ENCODE results near the gene CAP2. TPM values are rescaled to one million over a fixed set of nuclear protein-coding genes. Genes with fewer than 3 reads are reported as not detected.

CAP2 gene
- total RNA-seq, 1 experiment from 2014 or later: 44.1 TPM

DNA sequence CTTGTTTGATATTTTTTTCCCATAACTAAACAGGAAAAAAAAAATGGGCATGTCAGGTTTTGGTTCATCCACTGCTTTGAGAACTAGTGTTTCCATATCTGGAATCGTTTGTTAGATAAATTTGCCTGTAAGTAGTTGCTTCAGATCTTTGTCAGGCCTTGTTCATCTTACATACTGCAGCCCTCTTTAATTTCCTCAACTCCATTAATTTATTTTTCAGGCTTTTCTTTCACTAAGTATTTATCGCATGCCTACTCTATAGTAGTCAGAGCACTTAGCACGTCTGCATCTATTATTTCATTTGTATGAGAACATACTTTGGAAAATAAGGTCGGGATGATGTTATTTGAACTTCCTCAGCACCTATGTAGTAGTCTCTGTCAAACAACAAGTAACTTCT, 80.9 kb downstream of the CAP2 start:
- no peak for DNase-seq (ENCODE audit: low read depth)

DNA sequence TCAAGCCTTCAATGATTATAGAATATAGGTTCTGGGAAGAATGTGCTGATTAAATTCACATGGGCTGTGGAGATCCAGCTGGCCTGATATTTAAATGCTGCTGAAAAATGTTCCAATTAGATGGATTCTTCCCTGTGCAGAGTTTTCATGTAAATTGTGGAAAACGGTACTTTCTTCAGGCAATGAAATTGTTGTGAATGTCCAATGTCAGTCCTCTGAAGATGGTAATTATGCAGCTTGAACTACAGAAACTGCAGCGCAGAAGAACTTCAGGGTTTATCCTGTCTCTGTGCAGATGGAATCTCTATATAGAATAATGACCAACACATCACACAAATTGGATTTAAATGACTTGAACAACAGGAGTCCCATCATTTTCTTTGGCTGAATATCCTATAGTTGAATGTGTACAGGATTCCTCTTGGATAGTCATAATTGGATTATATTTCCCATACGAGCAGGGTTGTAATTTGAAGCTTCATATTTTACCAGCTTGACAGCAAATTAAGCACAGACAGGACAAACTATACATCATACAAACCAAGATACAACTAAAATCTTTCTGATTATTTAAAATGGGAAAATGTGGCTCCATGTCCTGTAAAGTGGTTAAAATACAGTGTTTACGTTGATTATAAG, 82.3 kb downstream of the CAP2 start:
- no peak for DNase-seq (ENCODE audit: low read depth)

DNA sequence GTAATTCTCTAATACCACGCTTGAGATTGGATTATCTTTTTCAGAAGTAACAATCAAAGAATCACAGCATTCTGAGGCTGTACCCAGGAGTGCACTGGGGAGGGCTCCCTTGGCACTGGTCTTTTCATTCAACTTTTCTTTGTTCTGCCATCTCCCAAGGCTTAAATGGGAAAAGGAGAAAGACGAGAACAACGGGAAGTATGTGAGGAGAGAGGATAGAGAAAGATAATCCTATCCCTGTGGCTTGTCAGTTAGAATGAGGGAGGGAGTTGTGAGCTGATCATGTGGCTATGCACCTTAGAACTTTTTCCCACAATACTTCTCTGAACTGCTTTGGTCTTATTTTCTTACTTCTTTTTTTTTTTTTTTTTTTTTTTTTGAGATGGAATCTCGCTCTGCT, 83.1 kb downstream of the CAP2 start:
- DNase-seq (ENCODE audit: low read depth): no peak

DNA sequence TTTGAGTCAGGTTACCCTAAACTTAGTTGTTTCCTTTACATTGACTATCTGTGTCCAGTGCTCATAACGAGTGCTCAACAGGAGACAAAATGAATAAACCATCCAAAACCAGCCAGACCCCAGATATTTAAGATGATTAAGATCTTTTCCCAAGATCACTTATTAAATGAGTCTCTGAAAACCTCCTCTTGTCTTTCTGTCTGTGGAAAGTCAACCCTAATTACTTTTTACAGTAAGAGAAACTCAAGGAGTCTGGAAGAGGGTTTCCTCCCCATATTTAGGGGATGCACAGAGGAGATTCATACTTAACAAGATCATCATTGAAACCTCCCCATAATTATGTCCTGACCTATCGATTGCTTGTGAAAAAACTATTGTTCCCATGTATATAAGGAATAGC, 84.0 kb downstream of the CAP2 start:
- DNase-seq (ENCODE audit: low read depth): no peak

DNA sequence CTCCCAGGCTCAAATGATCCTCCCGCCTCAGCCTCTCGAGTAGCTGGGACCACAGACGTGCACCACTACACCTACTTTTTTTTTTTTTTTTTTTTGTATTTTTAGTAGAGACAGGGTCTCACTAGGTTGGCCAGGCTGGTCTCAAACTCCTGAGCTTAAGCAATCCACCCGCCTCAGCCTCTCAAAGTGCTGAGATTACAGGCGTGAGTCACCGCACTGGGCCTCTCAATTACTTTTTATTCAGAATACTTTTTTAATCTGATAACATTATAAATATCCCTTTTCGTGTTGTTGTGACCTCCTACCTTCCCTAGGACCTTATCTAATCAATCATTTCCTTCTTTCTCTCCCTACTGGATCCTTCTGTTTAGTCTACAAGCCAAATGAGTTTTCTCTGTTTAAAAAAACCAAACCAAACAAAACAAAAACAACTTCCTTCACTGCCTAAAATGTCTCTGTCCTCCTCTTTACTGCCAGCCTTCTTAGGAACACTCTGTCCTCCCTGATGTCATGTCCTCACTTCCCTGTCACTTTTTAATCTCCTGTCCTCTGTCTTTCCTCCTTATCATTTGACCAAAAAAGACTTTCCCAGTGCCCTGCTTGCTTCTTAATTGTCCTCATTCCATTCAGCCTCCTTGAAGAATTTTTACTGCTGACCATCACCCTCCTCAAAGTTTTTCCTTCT, 85.0 kb downstream of the CAP2 start:
- DNase-seq (ENCODE audit: low read depth): no peak

DNA sequence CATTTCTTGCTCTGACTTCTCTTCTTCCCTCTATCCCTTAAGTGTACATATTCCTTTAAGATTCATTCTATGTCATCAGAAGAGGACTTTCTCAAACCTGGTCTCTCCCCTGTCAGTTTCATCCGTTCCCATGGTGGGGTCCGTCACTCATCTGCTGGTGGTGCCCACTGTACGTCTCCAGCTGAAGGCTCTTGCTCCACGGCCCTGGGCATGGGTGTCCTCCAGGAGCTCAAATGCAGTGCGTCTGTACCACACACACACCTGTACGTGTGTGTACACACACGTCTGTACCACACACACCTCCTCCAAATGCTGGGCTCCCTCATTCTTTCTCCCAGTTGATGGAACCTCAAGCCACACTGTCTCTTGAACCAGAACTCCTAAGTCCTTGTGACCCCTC, 85.6 kb downstream of the CAP2 start:
- no peak for DNase-seq (ENCODE audit: low read depth)

DNA sequence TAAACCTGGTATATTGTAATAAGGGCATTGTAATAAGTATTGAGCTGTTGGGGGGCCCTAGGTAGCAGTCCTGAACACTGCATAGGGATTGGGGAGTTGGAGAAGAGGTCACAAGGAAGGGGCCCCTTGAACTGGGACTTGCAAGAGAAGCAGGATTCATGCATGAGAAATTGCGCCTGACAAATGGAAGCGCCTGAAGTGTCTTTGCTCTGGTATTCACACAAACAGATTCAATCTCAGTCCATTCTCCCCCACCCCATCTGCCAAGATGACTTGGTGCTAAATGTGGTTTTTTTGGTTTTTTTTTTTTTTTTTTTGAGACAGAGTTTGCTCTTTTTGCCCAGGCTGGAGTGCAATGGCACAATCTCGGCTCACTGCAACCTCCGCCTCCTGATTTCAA, 87.1 kb downstream of the CAP2 start:
- no peak for DNase-seq (ENCODE audit: low read depth)

DNA sequence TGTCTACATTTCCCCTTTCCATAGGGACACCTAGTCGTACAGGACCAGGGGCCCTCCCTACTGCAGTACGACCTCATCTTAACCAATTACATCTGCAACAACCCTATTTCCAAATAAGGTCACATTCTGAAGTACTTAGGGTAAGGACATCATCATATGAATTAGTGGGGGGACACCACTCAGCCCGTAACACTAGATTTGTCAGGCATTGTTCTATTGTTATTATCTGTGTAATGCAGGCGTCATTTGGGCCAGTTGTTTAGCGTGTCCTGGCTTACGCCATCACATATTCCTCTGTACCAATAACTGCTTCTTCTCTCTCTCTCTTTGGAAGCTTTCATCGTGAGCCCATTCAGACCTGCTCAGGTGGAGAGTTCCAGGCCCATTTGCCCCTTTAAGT, 89.3 kb downstream of the CAP2 start:
- DNase-seq (ENCODE audit: low read depth): no peak

DNA sequence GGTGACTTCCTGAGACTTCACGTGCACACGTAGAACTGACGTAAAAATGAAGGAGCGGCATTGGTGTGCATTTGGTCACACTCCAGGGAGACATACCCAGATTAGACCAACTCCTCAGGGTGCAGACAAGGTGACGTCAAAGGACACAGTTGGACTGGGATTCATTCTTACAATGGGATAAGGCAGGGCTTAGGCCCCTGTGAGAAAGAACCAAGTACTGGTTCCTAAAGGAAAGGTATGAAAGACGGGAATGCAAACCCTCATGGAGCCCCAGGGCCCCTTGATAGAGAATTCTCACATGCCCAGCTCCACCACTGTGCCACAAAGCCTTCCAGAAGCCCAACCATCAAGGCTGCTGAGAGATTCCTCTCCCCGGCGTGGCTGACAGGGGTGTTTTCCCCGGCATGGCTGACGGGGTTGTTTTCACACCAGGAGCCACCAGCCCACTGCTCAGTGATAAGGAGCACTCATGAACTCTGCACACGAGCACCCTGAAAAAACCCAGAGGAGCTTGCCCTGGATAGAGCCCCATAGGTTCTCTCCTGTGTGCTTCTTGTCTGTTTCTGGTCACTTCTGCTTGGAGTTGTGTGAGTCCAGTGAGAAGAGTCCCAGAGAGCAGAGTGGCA, 90.1 kb downstream of the CAP2 start:
- no peak for DNase-seq (ENCODE audit: low read depth)

DNA sequence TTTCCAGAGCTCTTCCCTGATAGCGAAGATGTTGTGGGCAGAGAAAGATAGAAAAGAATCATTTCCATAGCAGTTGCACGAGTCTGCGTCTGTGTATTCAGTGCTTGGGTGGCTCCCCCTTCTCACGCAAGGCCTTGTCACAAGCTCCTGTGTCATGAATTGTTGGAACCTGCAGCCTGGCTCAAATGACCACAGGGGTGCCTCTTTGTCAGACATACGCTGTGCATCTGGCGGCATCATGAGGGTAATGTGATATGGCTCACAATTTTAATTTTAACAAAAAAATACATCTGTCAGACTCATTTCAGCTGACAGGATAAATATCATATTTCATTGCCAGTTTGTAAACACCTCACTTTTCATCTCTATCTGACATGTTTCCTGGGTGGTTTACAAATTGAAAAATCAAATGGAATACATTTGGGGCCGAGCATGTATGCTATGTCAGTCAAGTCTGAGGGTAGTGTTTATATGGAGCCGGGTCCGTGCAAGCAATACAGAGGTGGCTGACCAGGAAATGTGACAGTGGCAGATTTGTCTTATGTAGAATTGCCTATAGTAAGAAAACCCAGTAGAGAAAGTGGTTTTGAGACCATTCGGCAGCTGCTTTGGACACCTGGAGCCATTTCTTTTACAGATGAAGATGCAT, 90.9 kb downstream of the CAP2 start:
- no peak for DNase-seq (ENCODE audit: low read depth)

DNA sequence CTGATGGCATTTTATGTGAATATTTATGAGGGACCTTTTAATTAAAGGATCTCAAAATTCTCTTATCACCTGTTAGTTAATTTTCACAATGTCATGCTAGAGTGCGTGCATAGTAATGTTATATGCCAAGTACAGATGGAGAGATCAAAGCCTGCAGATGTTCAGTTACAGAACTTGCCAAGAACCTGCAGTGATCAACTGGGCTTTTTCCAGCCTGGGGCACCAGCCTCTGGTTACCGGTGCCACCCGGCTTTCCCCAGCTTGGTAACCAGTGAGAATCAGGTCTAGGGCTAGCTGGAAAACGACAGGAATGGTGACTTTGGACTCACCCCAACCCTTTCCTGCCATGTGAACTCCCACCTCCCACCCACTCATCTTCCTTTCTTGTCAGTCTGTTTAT, 91.8 kb downstream of the CAP2 start:
- no peak for DNase-seq (ENCODE audit: low read depth)

DNA sequence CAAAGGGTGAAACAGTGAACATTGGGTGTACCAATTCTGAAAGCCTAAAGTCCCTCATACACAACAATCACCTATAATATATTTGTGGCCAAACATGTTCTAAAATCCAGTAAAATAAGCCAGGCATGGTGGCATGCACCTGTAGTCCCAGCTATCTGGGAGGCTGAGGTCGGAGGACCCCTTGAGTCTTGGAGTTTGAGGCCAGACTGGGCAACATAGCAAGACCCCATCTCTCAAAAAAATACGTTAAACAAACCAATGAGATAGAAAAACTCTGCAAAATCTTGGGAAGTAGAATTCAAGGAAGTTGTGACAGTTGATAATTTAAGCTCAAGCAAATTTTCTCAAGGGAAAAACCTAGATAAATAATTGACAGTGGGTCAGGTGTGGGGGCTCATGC, 92.6 kb downstream of the CAP2 start:
- no peak for DNase-seq (ENCODE audit: low read depth)

DNA sequence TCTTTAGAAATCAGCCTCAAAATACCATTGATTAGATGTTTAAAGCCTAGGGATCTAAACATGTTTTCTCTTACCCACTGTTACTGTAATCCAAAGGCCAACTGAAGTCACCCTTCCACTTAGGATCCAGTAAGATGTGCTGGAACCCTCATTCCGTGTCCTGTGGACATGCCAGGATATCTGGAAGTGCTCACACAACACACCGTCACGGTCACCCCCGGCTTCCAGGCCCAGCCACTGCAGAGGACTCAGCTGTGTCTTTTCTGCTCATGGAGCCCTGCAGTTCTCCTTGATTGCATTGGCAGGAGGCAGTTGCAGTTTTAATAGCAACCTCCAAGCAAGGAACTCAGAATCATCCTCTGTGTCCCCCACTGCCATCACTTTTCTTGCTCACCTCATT, 93.3 kb downstream of the CAP2 start:
- no peak for DNase-seq (ENCODE audit: low read depth)

DNA sequence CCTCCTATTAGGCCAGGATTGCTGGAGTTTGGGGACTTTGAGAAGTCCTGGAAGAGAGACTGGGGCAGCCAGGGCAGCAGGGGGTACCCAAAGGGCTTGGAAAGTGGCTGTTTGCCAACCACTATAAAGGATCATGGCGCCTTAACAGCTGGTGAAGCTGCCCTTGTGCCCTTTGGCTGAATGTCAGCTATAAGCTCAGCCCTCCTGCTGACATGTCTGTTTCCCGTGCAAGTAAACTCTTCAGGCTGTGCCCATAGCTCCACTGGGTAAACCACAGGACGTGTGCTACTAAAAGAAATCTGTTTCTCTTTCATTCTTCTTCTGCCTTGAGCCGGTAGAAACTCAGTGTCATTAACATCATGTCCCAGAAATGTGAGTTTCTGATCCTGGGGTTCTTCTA, 97.3 kb downstream of the CAP2 start:
- DNase-seq (ENCODE audit: low read depth): peak; percentile 51

DNA sequence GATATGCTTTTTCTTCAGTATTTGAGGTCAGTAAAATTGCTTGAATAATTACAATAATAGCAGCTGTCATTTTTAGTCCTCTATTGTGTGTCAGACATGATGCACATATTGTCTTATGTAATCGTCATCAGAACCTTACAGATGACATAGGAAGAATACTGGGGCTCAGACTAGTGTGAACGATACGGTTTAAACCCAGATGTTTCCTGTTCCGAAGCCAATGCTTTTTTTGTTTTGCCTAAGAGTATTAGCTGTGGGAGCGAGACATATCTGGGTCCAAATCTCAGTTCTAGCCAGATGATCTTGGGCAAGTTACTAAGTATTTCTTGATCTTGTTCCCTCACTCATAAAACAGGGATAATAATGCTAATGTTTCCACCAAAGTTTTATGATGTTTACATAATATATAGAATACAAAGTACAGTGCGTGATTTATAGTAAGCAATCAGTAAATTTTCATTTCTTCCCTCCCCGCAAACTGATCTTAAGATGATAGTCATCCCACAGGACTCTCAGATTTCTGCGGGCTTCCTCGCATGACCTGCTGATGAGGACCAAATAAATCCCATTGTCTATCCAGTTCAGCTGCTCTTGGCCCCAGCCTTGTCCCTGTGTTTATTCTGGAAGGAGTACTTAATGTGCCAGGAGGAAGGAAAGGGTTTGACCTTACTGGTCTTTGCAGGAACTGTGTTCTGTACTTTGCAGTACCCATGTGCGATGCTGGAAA, 98.2 kb downstream of the CAP2 start:
- DNase-seq (ENCODE audit: low read depth): peak; percentile 71

DNA sequence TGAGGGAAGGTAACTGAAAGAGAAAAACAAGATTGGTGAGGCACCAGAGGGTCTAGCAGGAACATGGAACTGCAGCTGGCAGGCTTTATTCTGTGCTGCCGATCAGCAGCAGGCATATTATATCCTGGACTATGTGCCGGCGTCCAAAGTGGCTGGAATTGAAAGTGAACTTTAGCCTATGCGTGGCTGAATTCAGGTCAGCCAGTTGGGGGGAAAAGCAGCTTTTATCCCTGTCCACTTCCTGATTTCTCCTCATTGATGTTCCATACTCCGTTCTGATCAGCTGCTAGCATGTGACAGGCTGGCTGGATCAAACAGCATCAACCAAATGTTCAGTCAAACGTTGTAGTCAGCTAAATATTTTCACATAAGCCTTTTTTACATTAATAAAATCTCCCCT, 99.0 kb downstream of the CAP2 start:
- no peak for DNase-seq (ENCODE audit: low read depth)

DNA sequence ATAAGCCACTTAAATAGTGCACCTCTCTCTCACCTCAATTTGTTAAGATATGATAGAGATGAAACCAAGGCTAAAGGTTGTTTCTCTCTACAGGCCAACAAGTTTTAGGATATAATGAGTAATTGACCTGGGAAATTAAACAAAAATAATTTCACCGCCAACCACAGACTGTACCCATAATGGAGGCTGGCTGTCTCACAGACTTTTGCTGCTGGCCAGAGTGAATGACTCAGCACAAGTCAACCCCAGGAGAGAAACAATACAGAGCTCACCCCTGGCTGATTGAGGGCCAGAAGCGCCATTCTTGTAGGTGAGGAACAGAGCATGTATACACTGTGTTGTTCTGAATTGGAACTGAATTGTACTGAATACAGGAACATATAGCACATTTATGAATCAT, 99.9 kb downstream of the CAP2 start:
- peak; percentile 96 for DNase-seq (ENCODE audit: low read depth)

DNA sequence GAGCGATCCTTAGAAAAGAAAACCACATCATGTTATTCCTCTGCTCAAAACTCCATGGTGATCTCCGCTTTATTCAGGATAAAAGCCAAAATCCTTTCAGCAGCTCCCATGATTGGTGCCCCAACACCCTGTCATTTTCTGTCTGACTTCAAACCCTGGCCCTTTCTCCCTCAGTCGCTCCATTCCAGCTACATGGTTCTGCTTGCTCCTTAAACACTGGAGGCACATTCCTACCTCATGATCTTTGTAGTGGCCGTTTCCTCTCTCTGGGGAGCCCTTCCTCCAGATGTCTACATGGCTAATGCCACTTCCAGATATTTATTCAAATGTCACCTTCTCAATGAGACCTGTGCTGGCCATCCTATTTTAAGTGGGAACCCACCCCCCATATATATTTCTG, 100.8 kb downstream of the CAP2 start:
- DNase-seq (ENCODE audit: low read depth): no peak

DNA sequence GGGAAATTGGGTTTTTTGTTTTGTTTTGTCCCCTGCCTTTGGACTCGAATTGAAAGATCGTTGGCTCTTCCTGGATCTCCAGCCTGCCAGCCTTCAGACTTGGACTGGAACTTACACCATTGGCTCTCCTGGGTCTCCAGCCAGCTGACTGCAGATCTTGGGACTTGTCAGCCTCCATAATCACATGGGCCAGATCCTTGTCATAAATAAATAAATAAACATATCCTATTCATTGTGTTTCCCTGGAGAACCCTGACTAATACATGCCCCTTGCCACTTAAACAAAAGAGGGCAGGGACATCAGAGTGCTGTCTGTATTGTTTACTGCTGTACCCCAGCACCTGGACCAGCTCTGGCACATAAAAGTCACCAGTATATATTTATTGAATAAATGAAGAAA, 101.5 kb downstream of the CAP2 start:
- peak; percentile 49 for DNase-seq (ENCODE audit: low read depth)

DNA sequence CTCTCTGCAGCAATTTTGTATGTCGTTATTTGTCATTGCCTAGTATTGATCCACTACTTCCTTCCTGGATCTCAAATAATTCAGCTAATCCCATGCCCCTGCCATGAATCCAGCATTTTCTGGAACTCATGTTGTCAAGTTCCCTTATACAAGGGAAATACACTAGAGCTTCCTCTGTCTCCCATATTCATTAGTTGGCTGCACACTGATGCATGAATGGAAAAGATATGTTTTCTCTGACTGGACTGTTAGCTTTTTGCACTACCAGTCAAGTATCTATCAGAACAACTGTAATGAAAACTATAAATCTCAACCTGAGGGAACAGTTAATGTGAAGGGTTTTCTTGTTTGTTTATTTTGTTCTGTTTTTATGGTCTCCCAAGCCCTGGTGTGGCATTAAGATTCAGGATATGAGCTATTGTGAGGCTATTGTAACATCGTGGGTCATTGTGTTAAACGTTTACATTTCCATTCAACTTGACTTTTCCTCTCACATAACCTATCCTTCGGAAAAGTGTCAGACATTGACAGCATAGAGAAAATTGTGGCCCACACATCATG, 104.2 kb downstream of the CAP2 start:
- peak; percentile 30 for DNase-seq (ENCODE audit: low read depth)

DNA sequence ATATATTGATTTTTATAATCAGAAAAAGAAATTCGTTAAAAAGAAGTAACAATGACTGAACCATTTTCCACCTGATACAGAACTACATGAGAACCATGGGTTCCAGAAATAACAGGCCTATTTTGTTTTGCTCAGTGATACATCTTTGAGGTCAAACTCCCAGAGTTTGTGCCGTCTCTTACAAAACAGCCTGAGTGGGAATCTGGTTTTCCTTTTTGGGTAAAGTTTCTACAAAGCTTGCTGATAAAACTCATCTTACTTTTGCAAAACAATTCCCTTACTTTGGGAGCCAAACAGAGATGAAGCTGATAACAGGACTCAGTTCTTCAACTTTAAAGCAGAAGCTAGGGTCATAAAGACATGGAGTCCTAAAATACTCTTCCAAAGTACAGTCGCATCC, 108.0 kb downstream of the CAP2 start:
- no peak for DNase-seq (ENCODE audit: low read depth)

Data from M059J (cell line).